CD14-positive monocyte (primary cell): ENCODE results near the gene PNPLA3. TPM values are rescaled to one million over a fixed set of nuclear protein-coding genes. Genes with fewer than 3 reads are reported as not detected.

ENCODE experiments used
- DNase-seq, 3 donors: peaks; one replicate each; pipeline ENCODE4 v3.0.0-alpha.2; 2011 to 2022
- H2AFZ ChIP-seq: 2 replicates; pipeline ENCODE4 v1.6.0; 2012; ENCODE audit warnings: mild to moderate bottlenecking, low read depth, low read length, inconsistent platforms; ENCODE audit not compliant: insufficient read depth, poor library complexity, severe bottlenecking
- H3K27ac ChIP-seq, 2 donors: 1 replicate in 1 of 2; 2 replicates in 1 of 2; pipeline ENCODE4 v1.5.1; 2012 to 2013; ENCODE audit warnings: low read length in 2 of 2, control low read depth in 1 of 2, inconsistent platforms in 1 of 2, low read depth in 1 of 2, mild to moderate bottlenecking in 1 of 2
- H3K27me3 ChIP-seq, 2 donors: one replicate each; pipeline versions ENCODE4 v1.6.0 to v1.6.1; 2011 to 2013; ENCODE audit warnings: low read length in 2 of 2; ENCODE audit not compliant: control insufficient read depth in 2 of 2, insufficient read depth in 2 of 2
- H3K36me3 ChIP-seq, 2 donors: replicated peaks in 1 of 2; 1 replicate in 1 of 2; 2 replicates in 1 of 2; pipeline versions ENCODE4 v1.5.1 to v1.6.1; 2012 to 2013; ENCODE audit warnings: low read length in 2 of 2, control low read depth in 1 of 2, inconsistent platforms in 1 of 2, mild to moderate bottlenecking in 1 of 2; ENCODE audit not compliant: insufficient read depth in 2 of 2, control insufficient read depth in 1 of 2
- H3K4me1 ChIP-seq, 2 donors: 1 replicate in 1 of 2; 2 replicates in 1 of 2; pipeline versions ENCODE4 v1.5.1 to v1.6.1; 2012 to 2013; ENCODE audit warnings: low read length in 2 of 2, control low read depth in 1 of 2, inconsistent platforms in 1 of 2, mild to moderate bottlenecking in 1 of 2, moderate library complexity in 1 of 2; ENCODE audit not compliant: insufficient read depth in 2 of 2, control insufficient read depth in 1 of 2
- H3K4me2 ChIP-seq: replicated peaks from 2 replicates; pipeline ENCODE3; 2012; ENCODE audit warnings: low read length, moderate library complexity, mild to moderate bottlenecking; ENCODE audit not compliant: poor library complexity, severe bottlenecking; ENCODE audit errors: extremely low read depth
- H3K4me3 ChIP-seq, 3 experiments: fragments of 200-600 bp in 1 of 3; sonication (generic) in 1 of 3; replicated peaks in 1 of 3; 1 replicate in 2 of 3; 2 replicates in 1 of 3; pipeline ENCODE4 v1.5.1; 2011 to 2013; ENCODE audit warnings: low read length in 3 of 3, mild to moderate bottlenecking in 3 of 3, control low read depth in 2 of 3, low read depth in 2 of 3, inconsistent platforms in 1 of 3, moderate library complexity in 1 of 3
- H3K79me2 ChIP-seq: 2 replicates; pipeline ENCODE4 v1.6.0; 2012; ENCODE audit warnings: mild to moderate bottlenecking, control low read depth, inconsistent platforms, low read length, moderate library complexity; ENCODE audit not compliant: insufficient read depth
- H3K9ac ChIP-seq: 2 replicates; pipeline ENCODE4 v1.6.0; 2017; ENCODE audit warnings: low read length, mild to moderate bottlenecking; ENCODE audit not compliant: insufficient read depth, poor library complexity, severe bottlenecking
- H3K9me3 ChIP-seq, 2 donors: replicated peaks in 1 of 2; 1 replicate in 1 of 2; 2 replicates in 1 of 2; pipeline versions ENCODE4 v1.5.1 to v1.6.1; 2012 to 2013; ENCODE audit warnings: low read length in 2 of 2, control low read depth in 1 of 2; ENCODE audit not compliant: control insufficient read depth in 1 of 2, insufficient read depth in 1 of 2
- H4K20me1 ChIP-seq: 2 replicates; pipeline ENCODE4 v1.6.0; 2012; ENCODE audit warnings: mild to moderate bottlenecking, low read length, control low read depth, moderate library complexity; ENCODE audit not compliant: insufficient read depth
- H3K27ac Mint-ChIP-seq, 7 donors: one replicate each; pipeline ENCODE4 v1.8.0; 2020; ENCODE audit warnings: mild to moderate bottlenecking in 7 of 7, mixed read lengths in 7 of 7, moderate library complexity in 6 of 7, inconsistent platforms in 2 of 7
- H3K27me3 Mint-ChIP-seq, 3 donors: one replicate each; pipeline ENCODE4 v1.8.0; 2021 to 2022; ENCODE audit warnings: low read depth in 3 of 3, mild to moderate bottlenecking in 3 of 3, mixed read lengths in 3 of 3, moderate library complexity in 3 of 3, inconsistent platforms in 1 of 3
- H3K36me3 Mint-ChIP-seq, 2 donors: one replicate each; pipeline ENCODE4 v1.8.0; 2020; ENCODE audit warnings: mixed read lengths in 2 of 2, inconsistent platforms in 1 of 2, mild to moderate bottlenecking in 1 of 2
- H3K4me1 Mint-ChIP-seq: one replicate; pipeline ENCODE4 v1.8.0; 2020; ENCODE audit warnings: mild to moderate bottlenecking, mixed read lengths
- H3K4me3 Mint-ChIP-seq, 2 donors: one replicate each; pipeline ENCODE4 v1.8.0; 2020; ENCODE audit warnings: mild to moderate bottlenecking in 2 of 2, mixed read lengths in 2 of 2, moderate library complexity in 1 of 2
- H3K9me3 Mint-ChIP-seq, 7 donors: one replicate each; pipeline ENCODE4 v1.8.0; 2020 to 2022; ENCODE audit warnings: mixed read lengths in 7 of 7, mild to moderate bottlenecking in 6 of 7, moderate library complexity in 6 of 7, inconsistent platforms in 2 of 7
- CTCF ChIP-seq: fragments of 200-600 bp; IDR thresholded peaks from one replicate; pipeline ENCODE4 v1.8.0; 2022; ENCODE audit warnings: antibody characterized with exemption, mild to moderate bottlenecking
- WGBS: methylation state at CpG from one replicate; pipeline ENCODE4 v1.1.5; 2013; ENCODE audit warnings: missing lambda C conversion rate; ENCODE audit not compliant: insufficient coverage; 5-methylcytosine and 5-hydroxymethylcytosine counted together
- intact Hi-C, 2 donors: fragments of 100-400 bp; cut with micrococcal nuclease; formaldehyde crosslinking; loops; one replicate each; pipeline versions ENCODE4 v1.15.0 to v1.15.1; 2023
- polyA plus RNA-seq, 3 donors: library from polyadenylated mRNA; depleted of rRNA in 1 of 3; unstranded in 2 of 3; stranded (reverse) in 1 of 3; fragments of 300-500 nt in 2 of 3; fragments of >200 nt in 1 of 3; fragmentation: Illumina TruSeq in 2 of 3; gene quantifications; 1 replicate in 2 of 3; 2 replicates in 1 of 3; pipeline ENCODE4 v1.2.3, GENCODE V29; 2012 to 2021

PNPLA3 gene
- polyA plus RNA-seq, 3 donors, result not detected

DNA sequence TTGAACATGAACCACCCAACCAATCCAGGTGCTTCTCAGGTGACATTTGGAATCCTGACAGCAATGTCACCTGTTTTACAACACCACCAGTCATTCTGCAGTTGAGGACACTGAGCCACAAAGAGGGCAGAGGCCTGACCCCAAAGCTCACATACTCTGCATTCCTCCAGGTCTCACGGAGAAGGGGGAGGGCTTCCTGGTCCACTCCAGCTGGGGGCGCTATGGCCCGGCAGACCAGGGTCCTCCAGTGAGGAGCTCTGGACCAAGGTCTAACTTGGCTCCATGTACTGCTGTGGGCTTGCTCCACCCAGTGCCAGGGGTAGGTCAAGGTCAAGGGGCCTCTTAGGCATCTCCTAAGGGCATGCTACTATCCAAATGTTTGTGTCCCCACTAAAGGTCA is 1.5 kb upstream of the PNPLA3 start:
- Histone ChIP-seq H3K9ac (no peak overlapping the region), H3K36me3 (no peaks in the 10 kb centered on the region), H3K27ac (no peak overlapping the region), H3K4me1 (peaks cover 8 to 10% of the 10 kb centered on the region in 2 donors), H3K4me3 (no peak overlapping the region), H3K4me2 (no peak overlapping the region), H3K79me2 (no peaks in the 10 kb centered on the region), H4K20me1 (no peaks in the 10 kb centered on the region), H3K27me3 (peaks cover 13 to 38% of the 10 kb centered on the region in 2 donors), H3K9me3 (peaks cover 5 to 7% of the 10 kb centered on the region in 2 donors), H2AFZ (no peak overlapping the region)
- Mint-ChIP-seq H3K27ac (no peak overlapping the region), H3K4me3 (no peak overlapping the region), H3K9me3 (peaks cover 0 to 15% (median 11%) of the 10 kb centered on the region in 7 donors), H3K4me1 (peaks cover 7% of the 10 kb centered on the region), H3K36me3 (no peaks in the 10 kb centered on the region), H3K27me3 (peaks cover 39 to 61% (median 45%) of the 10 kb centered on the region in 3 donors)
- intact Hi-C loops, result no loop called here
- TF ChIP-seq CTCF, result no peak
- no peak for DNase-seq
- no CpG with 5 or more reads among the region's 3 CpGs for WGBS

- H2AFZ ChIP-seq, result no peak overlapping the region
- H3K79me2 ChIP-seq, result no peaks in the 10 kb centered on the region
- Mint-ChIP-seq H3K4me3 (peak overlapping the region; percentile 71 to 82), H3K36me3 (peaks cover 0 to 2% of the 10 kb centered on the region in 2 donors), H3K27ac (no peak overlapping the region), H3K27me3 (peaks cover 33 to 56% (median 41%) of the 10 kb centered on the region in 3 donors), H3K4me1 (peaks cover 10% of the 10 kb centered on the region), H3K9me3 (peaks cover 0 to 15% (median 13%) of the 10 kb centered on the region in 7 donors)
- H3K4me3 ChIP-seq, result no peak overlapping the region
- no peak for TF ChIP-seq CTCF
- H3K4me2 ChIP-seq, result peak overlapping the region; percentile 82
- peaks cover 5 to 7% of the 10 kb centered on the region in 2 donors for H3K9me3 ChIP-seq
- H3K27me3 ChIP-seq, result peaks cover 13 to 38% of the 10 kb centered on the region in 2 donors
- WGBS, result 0% methylated on average over 1 of the region's 13 CpGs
- no peaks in the 10 kb centered on the region for H4K20me1 ChIP-seq
- H3K9ac ChIP-seq, result no peak overlapping the region
- no peak for DNase-seq
- intact Hi-C loops, result no loop called here
- H3K4me1 ChIP-seq, result peaks cover 13 to 15% of the 10 kb centered on the region in 2 donors
- no peaks in the 10 kb centered on the region for H3K36me3 ChIP-seq
- no peak overlapping the region for H3K27ac ChIP-seq
These were observed 414 bp upstream of the PNPLA3 start for GRCh38 chr22:43923191-43923590.
